Measurements from ENCODE around the gene UST. TPM values are rescaled to one million over a fixed set of nuclear protein-coding genes. Genes with fewer than 3 reads are reported as not detected.

UST gene
- polyA plus RNA-seq, 1 experiment, result 21.4 TPM

DNA sequence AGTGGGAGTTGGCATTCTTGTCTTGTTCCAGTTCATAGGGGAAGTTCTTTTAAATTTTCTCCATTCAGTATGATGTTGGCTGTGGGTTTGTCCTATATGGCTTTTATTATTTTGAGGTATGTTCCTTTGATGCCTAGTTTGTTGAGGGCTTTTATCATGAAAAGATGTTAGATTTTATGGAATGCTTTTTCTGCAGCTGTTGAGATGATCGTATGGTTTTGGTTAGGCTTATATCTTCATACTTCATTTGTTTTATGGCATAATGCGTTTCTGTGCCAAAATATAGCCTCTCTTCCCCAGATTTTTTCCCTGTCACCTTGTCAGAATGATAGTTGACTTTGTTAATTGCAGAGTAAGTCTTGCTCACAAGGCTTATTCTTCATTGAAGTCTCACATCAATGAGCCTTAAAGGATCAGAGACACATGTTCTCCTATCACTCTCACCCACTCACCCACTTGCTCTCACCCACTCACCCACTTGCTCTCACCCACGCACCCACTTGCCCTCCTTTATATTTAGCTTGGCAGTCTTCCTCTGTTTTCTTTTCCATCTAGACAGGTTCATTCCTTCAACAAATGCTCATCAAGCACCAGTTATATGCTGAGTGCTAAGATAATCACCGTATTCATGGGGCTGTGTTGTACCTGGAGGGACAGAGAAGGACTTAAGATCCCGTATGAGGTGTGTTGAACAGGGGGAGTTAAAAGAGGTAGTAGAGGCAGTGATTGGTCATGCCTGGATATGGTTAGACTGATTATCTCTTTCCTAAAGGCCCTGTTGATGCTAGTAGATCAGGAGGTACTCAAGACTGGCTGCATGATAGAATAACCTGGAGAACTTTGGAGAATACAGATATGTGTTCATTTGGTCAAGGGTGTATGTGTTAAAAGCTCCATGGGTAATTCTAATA, 19.3 kb downstream of the UST start:
- Histone ChIP-seq H3K27me3 (ENCODE audit: control insufficient read depth, insufficient read depth, low read length) (no peaks in the 10 kb centered on the region), H3K9me3 (ENCODE audit: control insufficient read depth, insufficient read depth, low read length) (no peaks in the 10 kb centered on the region), H3K27ac (ENCODE audit: low read depth, low read length) (no peak overlapping the region), H3K4me3 (ENCODE audit: low read depth, low read length) (no peak overlapping the region)
- TF ChIP-seq, protein P1, sequence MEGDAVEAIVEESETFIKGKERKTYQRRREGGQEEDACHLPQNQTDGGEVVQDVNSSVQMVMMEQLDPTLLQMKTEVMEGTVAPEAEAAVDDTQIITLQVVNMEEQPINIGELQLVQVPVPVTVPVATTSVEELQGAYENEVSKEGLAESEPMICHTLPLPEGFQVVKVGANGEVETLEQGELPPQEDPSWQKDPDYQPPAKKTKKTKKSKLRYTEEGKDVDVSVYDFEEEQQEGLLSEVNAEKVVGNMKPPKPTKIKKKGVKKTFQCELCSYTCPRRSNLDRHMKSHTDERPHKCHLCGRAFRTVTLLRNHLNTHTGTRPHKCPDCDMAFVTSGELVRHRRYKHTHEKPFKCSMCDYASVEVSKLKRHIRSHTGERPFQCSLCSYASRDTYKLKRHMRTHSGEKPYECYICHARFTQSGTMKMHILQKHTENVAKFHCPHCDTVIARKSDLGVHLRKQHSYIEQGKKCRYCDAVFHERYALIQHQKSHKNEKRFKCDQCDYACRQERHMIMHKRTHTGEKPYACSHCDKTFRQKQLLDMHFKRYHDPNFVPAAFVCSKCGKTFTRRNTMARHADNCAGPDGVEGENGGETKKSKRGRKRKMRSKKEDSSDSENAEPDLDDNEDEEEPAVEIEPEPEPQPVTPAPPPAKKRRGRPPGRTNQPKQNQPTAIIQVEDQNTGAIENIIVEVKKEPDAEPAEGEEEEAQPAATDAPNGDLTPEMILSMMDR (IDR thresholded peaks at IDR 0.05; ENCODE audit: low read depth, low read length), result no peak
- no peak for DNase-seq (ENCODE audit: low read depth, low spot score)
- ChIA-PET CTCF (no interaction called here), POLR2A (no interaction called here)

DNA sequence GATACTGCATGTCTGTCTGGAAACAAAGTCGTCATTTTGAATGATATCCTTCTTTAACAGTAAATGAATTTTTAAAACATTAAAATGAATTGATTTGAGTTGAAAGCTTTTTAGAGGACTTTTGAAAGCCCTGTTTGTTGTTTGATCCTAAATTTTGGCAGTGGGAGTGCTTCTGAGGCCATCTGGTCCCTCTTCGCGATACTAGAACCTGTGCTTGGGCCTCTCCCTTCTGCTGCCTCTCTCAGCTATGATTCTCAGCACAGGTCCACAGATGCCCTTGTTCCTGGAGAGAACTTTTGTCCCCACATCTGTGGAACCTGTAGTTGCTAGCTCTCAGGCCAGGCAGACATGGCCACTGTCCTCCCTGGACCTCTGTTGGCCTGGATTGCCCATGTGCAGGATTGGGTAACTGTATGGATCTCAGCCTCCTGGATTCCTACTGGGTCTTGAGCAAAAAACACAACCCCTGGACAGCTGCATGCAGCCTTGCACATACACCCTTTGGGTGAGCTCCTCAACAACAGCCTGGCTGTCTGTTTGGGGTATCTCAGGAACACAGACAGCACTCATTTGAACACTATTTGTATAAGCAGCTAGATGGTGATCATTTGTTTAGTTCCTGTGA, 21.9 kb downstream of the UST start:
- CTCF ChIA-PET, result no interaction called here
- TF ChIP-seq, protein P1 (IDR thresholded peaks at IDR 0.05; ENCODE audit: low read depth, low read length), result no peak
- POLR2A ChIA-PET, result no interaction called here
- no peak for DNase-seq (ENCODE audit: low read depth, low spot score)
- Histone ChIP-seq H3K4me3 (ENCODE audit: low read depth, low read length) (no peak overlapping the region), H3K27me3 (ENCODE audit: control insufficient read depth, insufficient read depth, low read length) (no peaks in the 10 kb centered on the region), H3K27ac (ENCODE audit: low read depth, low read length) (no peak overlapping the region), H3K9me3 (ENCODE audit: control insufficient read depth, insufficient read depth, low read length) (no peaks in the 10 kb centered on the region)

DNA sequence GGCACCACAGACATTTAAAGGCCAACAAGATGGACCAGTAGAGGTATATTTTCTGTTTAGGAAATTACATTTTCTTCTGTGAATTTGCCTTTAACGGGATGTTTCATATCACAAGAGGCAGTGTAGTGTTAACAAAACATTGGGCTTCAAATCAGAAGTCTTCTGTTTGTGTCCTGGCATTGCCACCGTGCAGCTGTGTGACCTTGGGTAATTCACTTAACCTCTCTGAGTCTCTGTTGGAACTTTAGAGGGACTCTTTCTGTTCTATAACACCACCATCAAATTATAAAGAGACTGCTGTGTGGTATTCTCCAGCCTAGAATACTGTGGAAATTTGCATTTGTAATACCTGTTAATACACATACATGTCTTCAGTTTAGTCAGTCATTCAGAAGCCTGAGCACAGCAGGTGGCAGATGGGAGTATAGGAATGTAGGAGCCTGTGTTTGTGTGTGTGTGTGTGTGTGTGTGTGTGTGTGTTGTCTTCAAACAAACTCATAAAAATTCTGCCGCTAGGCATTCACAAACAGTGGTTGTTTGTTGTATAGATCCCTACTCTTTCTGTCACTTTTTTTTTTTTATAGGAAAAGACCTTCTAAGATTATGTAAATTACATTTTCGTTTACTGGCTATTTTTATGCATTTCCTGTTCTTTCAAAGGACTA, 22.6 kb downstream of the UST start:
- no peaks in the 10 kb centered on the region for H3K9me3 ChIP-seq (ENCODE audit: control insufficient read depth, insufficient read depth, low read length)
- POLR2A ChIA-PET, result no interaction called here
- DNase-seq (ENCODE audit: low read depth, low spot score), result no peak
- H3K27ac ChIP-seq (ENCODE audit: low read depth, low read length), result no peak overlapping the region
- CTCF ChIA-PET, result no interaction called here
- TF ChIP-seq, protein P1 (IDR thresholded peaks at IDR 0.05; ENCODE audit: low read depth, low read length), result no peak
- no peak overlapping the region for H3K4me3 ChIP-seq (ENCODE audit: low read depth, low read length)
- H3K27me3 ChIP-seq (ENCODE audit: control insufficient read depth, insufficient read depth, low read length), result no peaks in the 10 kb centered on the region

- H3K9me3 ChIP-seq (ENCODE audit: control insufficient read depth, insufficient read depth, low read length), result no peaks in the 10 kb centered on the region
- CTCF ChIA-PET, result interaction anchor here (0.6 to 1.3 kb wide), 2 partner anchors 211 to 371 kb away, joined by 3 read pairs; no protein-coding TSS in a partner anchor
These were observed 23.8 kb downstream of the UST start for GRCh38 chr6:148770408-148771211.

More at GRCh38 chr6:148770408-148771211, 23.8 kb downstream of the UST start:
- DNase-seq (ENCODE audit: low read depth, low spot score), result no peak
- POLR2A ChIA-PET, result no interaction called here
- H3K27me3 ChIP-seq (ENCODE audit: control insufficient read depth, insufficient read depth, low read length), result no peaks in the 10 kb centered on the region
- H3K4me3 ChIP-seq (ENCODE audit: low read depth, low read length), result no peak overlapping the region
- TF ChIP-seq, protein P1 (IDR thresholded peaks at IDR 0.05; ENCODE audit: low read depth, low read length), result no peak
- no peak overlapping the region for H3K27ac ChIP-seq (ENCODE audit: low read depth, low read length)

All from AG04450 (cell line).